ENCODE data around the gene SESN2.
A peak's percentile ranks its signal among the peaks of the same experiment; 100 is the strongest.
"Not testable (repeated sequence)": the region's sequence is repeated elsewhere in the genome, so short reads cannot be mapped to it uniquely, and the experiment has no call there.

Gene SESN2

GRCh38 chr1:28290851-28291250 lies 31.5 kb downstream of the SESN2 start:
- DNase-seq: no peak

- DNase-seq: no peak
Measured at GRCh38 chr1:28291711-28292110, 32.4 kb downstream of the SESN2 start.

DNA sequence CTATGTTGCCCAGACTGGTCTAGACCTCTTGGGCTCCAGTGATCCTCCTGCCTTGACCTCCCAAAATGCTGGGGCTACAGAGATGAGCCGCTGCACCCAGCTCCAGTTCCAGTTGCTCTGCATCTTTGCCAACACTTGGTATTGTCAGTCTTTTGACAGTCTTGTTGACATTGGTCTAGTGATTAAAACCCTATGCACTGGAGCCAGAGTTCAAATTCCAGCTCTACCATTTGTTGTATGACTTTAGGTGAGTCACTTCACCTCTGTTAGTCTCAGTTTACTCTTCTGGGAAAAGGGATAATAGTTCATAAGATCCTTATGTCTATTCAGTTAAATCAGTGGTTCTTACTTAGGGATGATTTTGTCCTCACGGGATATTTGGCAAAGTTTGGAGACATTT lies 36.6 kb downstream of the SESN2 start:
- no peak for DNase-seq

DNA sequence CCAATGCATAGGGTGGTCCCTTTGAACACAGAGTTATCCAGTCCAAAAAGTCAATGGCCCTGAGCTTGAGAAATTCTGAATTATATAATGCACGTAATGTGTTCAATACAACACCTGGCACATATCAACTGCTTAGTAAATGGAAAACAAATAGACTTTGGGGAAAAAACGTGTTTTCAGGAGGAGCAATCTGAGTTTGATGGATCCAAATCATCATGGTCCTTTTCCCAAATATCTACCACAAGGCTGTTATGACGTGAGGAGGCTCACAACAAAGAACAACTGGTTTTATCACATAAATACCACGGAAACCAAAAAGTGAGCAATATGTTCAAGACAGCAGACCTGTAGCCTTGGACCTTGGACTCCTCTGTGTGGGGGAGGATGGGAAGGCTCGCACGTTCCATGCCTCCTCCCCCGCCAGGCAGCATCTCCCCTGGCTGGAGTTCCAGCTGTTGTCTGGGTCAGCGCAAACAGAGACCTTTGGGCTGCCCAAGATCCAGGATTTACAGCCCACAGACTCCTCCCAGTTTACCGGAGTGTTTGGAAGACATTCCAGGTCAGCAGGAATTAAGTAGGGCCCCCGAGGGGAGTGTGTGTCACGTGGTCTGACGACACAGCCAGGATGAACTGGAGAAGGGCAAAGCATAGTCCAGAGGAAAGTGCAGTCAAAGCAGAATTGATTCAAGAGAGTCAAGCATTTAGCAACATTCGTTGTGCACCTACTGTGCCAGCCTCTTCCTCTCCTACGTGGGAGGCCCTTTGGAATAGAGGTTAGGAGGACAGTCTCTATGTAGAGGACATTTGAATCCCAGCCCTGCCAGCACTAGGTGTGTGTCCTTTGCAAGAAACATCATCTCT lies 37.3 kb downstream of the SESN2 start:
- no peak for DNase-seq

- DNase-seq: no peak
Measured at GRCh38 chr1:28297826-28298225, 38.5 kb downstream of the SESN2 start.

GRCh38 chr1:28298438-28298837 lies 39.1 kb downstream of the SESN2 start:
- DNase-seq: no peak

DNA sequence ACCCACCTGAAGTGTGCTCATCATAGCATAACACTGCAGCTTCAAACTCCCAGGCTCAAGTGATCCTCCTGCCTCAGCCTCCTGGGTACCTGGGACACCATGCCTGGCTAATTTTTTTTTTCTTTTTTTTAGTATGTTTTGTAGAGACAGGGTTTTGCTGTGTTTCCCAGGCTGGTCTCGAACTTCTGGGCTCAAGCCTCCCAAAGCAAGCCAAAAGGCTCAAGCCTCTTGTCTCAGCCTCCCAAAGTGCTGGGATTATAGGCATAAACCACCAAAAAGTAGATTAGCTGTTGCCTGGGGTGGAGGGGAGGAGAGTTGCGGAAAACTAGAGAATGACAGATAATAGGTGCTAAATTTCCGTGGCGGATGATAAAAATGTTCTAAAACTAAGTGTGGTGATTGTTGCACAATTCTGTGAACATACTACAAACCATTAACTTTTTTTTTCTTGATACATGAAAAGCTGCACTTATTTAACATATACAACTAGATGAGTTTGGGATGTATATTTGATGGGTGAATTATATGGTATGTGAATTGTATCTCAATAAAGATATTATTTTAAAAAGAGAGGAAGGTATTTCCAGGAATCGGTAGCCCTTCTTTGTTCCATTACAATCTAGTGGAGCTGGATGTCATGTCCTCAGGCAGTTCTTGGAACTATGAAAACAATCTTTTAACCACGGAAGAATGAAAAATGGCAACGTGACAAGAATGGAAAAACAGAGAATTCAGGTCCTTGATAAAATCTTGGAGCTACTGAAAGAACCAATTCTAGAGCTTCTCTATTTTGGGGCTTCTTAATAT lies 42.3 kb downstream of the SESN2 start:
- DNase-seq: no peak

GRCh38 chr1:28302247-28302646 lies 42.9 kb downstream of the SESN2 start:
- no peak for DNase-seq

DNA sequence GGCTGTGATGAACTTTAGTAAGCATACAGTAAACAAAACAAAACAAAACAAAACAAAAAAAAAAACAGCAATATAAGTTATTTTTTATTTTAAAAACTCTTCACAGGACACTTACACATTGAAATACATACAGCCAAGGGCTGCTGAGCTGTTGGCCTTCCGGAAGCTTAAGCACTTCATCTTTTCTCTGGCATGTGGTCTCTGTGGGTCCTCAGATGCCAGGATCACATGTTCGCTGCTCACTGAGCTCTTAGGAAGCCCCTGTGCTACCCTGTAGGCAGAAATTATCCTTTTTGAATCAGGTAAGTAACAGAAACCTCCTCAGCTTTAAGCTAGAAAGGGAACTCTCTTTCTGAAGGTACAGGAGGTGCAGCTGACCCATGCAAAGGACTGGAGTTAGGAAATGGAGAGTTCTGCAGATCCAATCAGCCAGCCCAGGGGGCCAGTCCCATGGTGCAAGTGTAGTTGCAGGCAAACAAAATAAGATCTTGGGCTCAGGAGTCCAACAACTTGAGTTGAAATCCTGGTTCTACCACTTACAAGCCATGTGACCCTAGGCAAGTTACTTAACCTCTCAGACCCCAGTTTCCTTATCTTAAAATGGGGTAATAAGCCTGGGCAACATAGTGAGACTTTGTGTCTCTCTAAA lies 47.1 kb downstream of the SESN2 start:
- DNase-seq: no peak

DNA sequence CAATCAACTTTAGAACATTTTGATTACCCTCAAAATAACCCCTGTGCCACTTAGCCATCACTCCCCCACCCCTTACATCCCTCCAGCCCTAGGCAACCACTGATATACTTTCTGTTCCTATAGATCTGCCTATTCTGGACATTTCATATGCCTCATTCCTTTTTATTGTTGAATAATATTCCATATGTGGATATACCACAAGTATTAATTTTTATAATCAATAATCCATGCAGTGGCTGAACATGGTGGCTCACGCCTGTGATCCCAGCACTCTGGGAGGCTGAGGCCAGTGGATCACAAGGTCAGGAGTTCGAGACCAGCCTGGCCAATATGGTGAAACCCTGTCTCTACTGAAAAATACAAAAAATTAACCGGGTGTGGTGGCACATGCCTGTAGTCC lies 49.4 kb downstream of the SESN2 start:
- no peak for DNase-seq

DNA sequence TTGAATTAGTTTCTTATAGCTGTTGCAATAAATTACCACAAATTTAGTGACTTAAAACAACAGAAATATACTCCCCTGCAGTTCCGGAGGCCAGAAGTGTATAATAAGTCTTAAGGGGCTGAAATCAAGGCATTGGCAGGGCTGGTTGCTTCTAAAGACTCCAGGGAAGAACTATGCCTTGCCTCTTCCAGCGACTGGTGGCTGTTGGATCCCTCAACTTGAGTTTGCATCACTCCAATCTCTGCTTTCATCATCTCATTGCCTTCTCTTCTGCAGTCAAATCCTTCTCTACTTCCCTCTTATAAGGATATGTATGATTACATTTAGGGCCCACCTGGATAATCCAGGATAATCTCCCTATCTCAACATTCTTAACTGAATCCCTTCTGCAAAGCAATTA lies 50.4 kb downstream of the SESN2 start:
- DNase-seq: no peak

DNA sequence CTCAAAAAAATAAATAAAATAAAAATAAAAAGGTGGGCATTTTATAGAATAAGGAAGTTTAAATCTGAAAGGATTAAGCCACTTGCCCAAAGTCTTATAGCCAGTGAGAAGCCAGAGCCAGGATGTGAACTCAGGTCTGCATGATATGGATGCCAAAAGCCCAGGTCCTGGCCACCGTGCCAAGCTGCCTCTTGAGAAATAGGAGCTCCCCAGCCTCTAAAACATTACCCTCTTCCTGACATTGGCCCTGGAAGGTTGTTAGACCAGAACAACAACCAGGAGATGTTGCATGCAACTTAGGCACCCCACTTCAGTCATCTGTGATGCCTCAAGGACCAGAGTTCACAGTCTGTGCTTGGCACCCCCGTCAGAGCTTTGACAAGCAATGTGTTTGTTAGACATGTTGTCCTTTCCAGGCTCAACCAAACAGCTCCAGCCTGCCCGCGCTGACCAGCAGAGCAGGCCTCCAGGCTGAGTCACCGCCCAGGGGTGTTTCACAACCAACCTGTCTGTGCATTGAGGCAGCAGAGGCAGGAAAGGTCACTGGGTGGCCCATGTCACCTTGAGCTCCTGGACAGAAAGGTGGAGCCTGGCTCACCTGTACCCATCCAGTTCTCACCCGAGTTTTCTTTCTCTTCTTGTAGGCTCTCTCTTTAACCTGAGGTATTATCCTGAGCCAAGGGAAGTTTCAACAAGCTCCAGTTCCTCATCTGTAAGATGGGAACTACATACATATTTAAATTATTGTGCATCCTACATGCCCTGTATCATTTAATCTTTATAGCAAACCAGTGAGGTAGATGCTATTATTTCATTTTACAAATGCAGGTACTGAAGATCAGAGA lies 54.6 kb downstream of the SESN2 start:
- no peak for DNase-seq

DNA sequence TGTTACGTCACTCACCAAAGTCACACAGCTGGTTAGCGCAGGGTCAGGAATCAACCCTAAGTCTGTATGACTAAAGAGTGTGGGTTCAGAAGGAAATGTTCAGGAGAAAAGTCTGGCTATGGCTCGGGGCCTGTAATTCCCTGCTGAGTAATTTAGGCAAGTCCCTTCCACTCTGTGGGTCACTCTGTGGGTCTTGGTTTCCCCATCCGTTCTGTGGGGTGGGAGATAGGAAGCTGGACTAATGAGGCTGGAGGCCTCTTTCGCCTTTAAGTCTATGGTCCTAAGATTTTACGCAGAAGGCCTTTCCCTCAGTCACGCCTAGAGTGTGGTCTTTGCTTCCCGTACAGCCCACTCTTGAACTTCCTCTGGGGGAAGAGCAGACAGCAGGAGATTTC lies 55.2 kb downstream of the SESN2 start:
- no peak for DNase-seq

GRCh38 chr1:28317014-28317413 lies 57.7 kb downstream of the SESN2 start:
- DNase-seq: no peak

GRCh38 chr1:28322194-28322593 lies 62.9 kb downstream of the SESN2 start:
- DNase-seq: no peak

DNA sequence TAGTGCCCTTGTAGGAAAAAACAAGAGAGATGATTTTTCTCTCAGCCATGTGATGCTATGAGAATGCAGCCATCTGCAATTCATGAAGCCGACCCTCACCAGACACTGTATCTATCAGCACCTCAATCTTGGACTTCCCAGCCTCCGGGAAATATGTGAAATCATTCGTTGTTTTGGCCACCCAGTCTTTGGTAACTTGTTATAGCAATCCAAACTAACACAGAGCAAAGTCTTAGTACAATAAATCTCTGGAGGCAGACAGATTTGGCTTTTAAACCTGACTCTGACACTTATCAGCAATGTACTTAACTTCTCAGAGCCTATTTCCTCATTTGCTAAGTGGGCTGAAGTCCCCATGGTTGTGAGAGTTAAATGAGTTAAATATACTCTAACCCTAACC lies 64.4 kb downstream of the SESN2 start:
- no peak for DNase-seq

DNA sequence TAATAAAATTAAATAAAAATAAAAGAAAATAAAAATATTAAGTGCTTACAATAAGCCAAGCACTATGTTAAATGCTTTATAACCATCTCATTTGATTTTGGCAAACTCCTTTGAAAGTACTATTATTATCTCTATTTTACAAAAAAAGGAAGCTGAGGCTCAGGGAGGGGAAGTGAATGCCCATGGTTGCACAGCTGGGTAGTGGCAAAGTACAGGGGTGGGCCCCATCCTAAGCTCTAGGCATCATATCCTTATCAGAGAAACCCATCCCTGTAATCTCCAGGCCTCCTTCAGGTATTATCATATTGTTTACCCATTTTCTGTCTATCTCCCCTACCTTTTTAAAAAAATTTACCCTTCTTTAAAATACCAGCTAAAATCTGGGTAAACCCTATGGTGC lies 67.2 kb downstream of the SESN2 start:
- DNase-seq: no peak

DNA sequence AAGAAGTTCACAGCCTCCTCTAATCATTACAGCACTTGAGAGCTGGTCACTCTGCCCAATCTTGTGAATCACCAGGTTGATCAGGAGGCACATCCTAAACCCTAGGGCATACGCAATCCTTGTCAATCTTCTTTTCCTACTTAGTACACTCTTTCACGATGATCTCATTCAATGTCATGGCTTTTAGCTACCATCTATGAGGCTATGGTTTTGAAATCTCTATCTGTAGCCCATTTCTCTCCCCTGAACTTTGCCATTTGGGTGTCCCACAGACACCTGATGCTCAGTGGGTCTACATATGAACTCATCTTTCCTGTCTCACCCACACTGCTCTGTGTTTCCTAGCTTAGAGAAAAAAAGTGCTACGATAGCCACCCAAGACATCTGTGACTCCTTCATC lies 67.7 kb downstream of the SESN2 start:
- no peak for DNase-seq

DNA sequence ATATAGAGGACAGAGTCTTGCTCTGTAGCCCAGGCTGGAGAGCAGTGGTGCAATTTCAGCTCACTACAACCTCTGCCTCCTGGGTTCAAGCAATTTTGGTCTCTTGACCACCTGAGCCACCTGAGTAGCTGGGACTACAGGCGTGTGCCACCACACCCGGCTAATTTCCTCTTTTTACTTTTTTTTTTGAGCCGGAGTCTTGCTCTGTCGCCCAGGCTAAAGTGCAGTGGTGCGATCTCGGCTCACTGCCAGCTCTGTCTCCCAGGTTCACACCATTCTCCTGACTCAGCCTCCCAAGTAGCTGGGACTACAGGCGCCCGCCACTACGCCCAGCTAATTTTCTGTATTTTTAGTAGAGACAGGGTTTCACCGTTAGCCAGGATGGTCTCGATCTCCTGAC lies 68.1 kb downstream of the SESN2 start:
- DNase-seq: not testable (repeated sequence)

DNA sequence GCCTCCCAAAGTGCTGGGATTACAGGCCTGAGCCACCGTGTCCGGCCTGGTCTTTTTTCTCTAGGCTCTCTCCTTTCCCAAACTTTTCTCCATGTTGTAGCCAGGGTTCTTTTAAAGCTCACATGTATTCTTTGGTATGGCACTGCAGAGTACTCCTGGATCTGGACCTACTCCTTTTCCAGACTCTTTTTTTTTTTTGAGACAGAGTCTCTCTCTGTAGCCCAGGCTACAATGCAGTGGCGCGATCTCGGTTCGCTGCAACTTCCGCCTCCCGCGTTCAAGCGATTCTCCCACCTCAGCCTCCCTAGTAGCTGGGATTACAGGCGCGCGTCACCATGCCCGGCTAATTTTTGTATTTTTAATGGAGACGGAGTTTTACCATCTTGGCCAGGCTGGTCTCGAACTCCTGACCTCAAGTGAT lies 68.9 kb downstream of the SESN2 start:
- DNase-seq: no peak

DNA sequence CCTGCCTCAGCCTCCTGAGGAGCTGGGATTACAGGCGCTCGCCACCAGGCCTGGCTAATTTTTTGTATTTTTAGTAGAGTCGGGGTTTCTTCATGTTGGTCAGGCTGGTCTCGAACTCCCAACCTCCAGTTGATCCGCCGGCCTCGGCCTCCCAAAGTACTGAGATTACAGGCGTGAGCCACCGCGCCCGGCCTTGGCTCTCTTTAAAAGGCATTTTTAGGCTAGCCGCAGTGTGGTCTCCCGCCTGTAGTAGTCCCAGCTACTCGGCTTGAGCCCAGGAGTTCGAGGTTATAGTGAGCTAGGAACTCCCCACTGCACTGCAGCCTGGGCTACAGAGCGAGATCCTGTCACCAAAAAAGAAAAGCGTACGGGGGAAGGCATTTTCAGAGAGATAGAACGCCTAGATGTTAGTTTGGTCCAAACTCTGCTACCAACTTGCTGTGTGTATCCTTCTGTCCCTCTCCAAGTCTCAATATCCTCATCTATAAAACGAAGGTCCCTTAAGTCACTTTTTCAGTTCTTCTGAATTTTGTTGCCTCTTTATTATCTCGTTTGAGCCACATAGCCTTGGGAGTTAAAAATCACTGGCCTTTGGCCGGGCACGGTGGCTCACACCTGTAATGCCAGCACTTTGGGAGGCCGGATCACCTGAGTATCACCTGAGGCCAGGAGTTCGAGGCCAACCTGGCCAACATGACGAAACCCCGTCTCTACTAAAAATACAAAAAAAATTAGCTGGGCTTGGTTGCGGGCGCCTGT lies 70.3 kb downstream of the SESN2 start:
- peak; percentile 53 for DNase-seq
